Muscle of leg (tissue), 11 donors: ENCODE results near the gene POU4F3. TPM values are rescaled to one million over a fixed set of nuclear protein-coding genes. Genes with fewer than 3 reads are reported as not detected.

Experiments
- DNase-seq: peaks from one replicate; pipeline ENCODE4 v3.0.0; 2013
- H3K27ac ChIP-seq: one replicate; pipeline ENCODE4 v1.5.1; 2013; ENCODE audit warnings: mild to moderate bottlenecking, low read length, control low read depth
- H3K27me3 ChIP-seq: one replicate; pipeline ENCODE4 v1.6.1; 2013; ENCODE audit warnings: low read length; ENCODE audit not compliant: control insufficient read depth, insufficient read depth
- H3K36me3 ChIP-seq: one replicate; pipeline ENCODE4 v1.6.1; 2013; ENCODE audit warnings: low read length; ENCODE audit not compliant: control insufficient read depth, insufficient read depth
- H3K4me1 ChIP-seq: one replicate; pipeline ENCODE4 v1.6.1; 2013; ENCODE audit warnings: low read length; ENCODE audit not compliant: control insufficient read depth, insufficient read depth
- H3K4me3 ChIP-seq: one replicate; pipeline ENCODE4 v1.5.1; 2013; ENCODE audit warnings: low read length, control low read depth
- H3K9me3 ChIP-seq: replicated peaks from 2 replicates; pipeline ENCODE4 v1.6.1; 2013; ENCODE audit warnings: low read depth, low read length; ENCODE audit not compliant: control insufficient read depth
- WGBS: methylation state at CpG from one replicate; pipeline ENCODE4 v1.1.5; 2013; ENCODE audit warnings: missing lambda C conversion rate; ENCODE audit not compliant: insufficient coverage; 5-methylcytosine and 5-hydroxymethylcytosine counted together
- polyA plus RNA-seq, 8 donors: library from polyadenylated mRNA; unstranded; fragments of 120-200 nt; gene quantifications; one replicate each; pipeline versions ENCODE4 v1.2.1 to v1.2.3, GENCODE V29; 2013; ENCODE audit warnings: inconsistent platforms in 1 of 8, low replicate concordance in 1 of 8; ENCODE audit not compliant: insufficient read length in 8 of 8, insufficient read depth in 1 of 8
- total RNA-seq: library from RNA; stranded (reverse); fragments of 120-200 nt; gene quantifications from one replicate; pipeline ENCODE4 v1.2.4, GENCODE V29; 2013

POU4F3 gene
- total and polyA plus RNA-seq, 9 donors: 0.04 to 0.12 (median 0.08) TPM; not detected in 2

DNA sequence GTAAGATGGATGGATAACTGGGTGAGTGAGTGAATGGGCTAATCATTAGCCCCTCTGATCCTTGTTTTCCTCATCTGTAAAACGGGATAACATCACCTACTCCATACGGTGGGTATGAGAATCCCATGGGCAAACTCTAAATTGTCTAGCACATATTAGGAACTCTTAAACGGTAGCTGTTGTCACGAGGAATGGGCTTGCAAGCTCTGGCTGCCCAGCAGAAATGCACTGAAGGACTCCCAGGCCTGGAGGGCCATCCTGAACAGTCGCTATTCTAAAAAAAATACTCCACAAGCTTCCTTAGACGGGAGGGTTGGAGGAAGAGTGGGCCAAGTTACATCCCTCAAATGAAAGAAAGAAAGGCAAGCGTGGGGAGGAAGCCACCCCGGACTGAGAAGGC is 711 bp upstream of the POU4F3 start:
- H3K27me3 ChIP-seq: peaks cover 89% of the 10 kb centered on the region
- no peaks in the 10 kb centered on the region for H3K9me3 ChIP-seq
- no peak overlapping the region for H3K4me3 ChIP-seq
- peaks cover 5% of the 10 kb centered on the region for H3K4me1 ChIP-seq
- WGBS: no CpG with 5 or more reads among the region's 8 CpGs
- H3K27ac ChIP-seq: no peak overlapping the region
- no peaks in the 10 kb centered on the region for H3K36me3 ChIP-seq
- no peak for DNase-seq

GRCh38 chr5:146339715-146340259 is 1.1 kb downstream of the POU4F3 start:
- Histone ChIP-seq H3K4me1 (peaks cover 5% of the 10 kb centered on the region), H3K4me3 (no peak overlapping the region), H3K27me3 (peaks cover 92% of the 10 kb centered on the region), H3K27ac (no peak overlapping the region), H3K9me3 (no peaks in the 10 kb centered on the region), H3K36me3 (no peaks in the 10 kb centered on the region)
- WGBS: 2% methylated on average over 41 of the region's 44 CpGs
- DNase-seq: no peak

DNA sequence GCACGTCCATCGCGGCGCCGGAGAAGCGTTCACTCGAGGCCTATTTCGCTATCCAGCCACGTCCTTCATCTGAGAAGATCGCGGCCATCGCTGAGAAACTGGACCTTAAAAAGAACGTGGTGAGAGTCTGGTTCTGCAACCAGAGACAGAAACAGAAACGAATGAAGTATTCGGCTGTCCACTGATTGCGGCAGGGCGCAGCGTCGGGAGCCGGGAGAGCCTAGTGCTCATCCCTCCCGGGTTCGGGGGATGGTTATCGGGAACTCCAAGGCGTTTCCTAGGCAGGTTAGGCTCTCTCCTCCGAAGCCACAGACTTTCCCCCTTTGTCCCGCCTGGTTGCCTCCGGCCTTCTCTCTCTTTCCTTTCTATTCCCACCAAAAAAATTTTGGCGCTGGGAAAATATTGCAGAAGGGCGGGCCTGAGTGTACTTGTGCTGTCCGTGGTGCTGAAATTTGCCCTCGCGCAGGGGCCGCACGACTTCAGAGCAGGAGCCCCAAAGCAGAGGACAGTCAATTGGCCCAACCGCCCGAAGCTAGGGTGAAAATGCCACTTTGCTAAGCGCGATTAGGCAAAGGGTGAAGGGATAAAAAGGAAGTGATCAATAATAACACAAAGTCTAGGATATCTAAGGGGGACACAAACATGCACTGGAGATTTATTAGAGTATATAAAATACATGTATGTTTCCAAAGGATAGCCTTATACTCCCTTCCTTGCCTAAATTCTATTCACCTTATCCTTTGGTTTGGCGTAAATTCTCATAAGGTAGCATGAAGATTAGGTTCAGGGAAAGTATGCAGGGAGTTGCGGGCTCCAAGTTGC is 1.8 kb downstream of the POU4F3 start:
- 3% methylated on average over 31 of the region's 40 CpGs for WGBS
- H3K4me1 ChIP-seq: peaks cover 5% of the 10 kb centered on the region
- DNase-seq: peak; percentile 87
- no peak overlapping the region for H3K27ac ChIP-seq
- no peaks in the 10 kb centered on the region for H3K9me3 ChIP-seq
- no peak overlapping the region for H3K4me3 ChIP-seq
- H3K36me3 ChIP-seq: no peaks in the 10 kb centered on the region
- H3K27me3 ChIP-seq: peaks cover 96% of the 10 kb centered on the region

DNA sequence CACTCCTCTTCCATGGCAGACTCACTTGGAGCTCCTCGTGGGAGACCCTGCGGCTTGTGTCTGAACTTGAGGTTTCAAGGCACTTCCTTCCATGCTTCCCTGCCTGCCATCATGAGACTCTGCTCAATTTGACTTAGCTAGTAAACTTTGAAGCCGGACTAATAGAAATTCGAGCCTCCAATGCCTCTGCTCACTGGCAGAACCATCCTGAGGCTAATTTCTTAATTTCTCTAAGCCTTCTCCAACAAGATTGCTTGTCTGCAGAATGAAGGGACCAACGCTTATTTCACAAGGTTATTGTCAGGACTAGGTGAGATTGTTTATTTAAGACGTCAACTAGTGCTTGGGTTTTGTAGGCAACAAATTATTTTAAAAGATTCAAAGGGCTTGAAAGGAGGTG is 3.2 kb downstream of the POU4F3 start:
- Histone ChIP-seq H3K9me3 (no peaks in the 10 kb centered on the region), H3K27ac (no peak overlapping the region), H3K27me3 (peaks cover 100% of the 10 kb centered on the region), H3K4me1 (peaks cover 5% of the 10 kb centered on the region), H3K4me3 (no peak overlapping the region), H3K36me3 (no peaks in the 10 kb centered on the region)
- WGBS: 2% methylated on average over 6 of the region's 6 CpGs
- DNase-seq: no peak

DNA sequence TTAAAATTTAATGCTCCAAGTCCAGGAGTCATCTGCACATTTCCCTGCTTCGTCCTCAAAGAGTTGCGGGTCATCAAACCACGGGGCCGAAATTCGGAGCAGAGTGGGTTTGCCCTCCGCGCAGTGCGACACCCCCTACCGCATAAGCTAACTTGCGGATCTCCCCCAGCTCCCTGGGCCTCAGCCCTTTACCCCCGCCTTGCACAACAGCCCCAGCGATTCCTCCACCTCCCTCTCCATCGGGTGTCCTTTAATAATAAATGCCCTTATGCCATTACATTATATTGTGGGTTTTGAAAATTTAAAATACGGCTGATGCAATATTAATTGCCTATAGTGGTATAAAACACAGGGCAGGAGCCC is 3.9 kb downstream of the POU4F3 start:
- no peak overlapping the region for H3K27ac ChIP-seq
- no peak for DNase-seq
- H3K9me3 ChIP-seq: no peaks in the 10 kb centered on the region
- 2% methylated on average over 10 of the region's 14 CpGs for WGBS
- H3K27me3 ChIP-seq: peaks cover 96% of the 10 kb centered on the region
- no peaks in the 10 kb centered on the region for H3K36me3 ChIP-seq
- H3K4me1 ChIP-seq: peaks cover 5% of the 10 kb centered on the region
- no peak overlapping the region for H3K4me3 ChIP-seq

- H3K27me3 ChIP-seq: peaks cover 92% of the 10 kb centered on the region
- no peak for DNase-seq
These were observed 4.5 kb downstream of the POU4F3 start for GRCh38 chr5:146342882-146343865.

DNA sequence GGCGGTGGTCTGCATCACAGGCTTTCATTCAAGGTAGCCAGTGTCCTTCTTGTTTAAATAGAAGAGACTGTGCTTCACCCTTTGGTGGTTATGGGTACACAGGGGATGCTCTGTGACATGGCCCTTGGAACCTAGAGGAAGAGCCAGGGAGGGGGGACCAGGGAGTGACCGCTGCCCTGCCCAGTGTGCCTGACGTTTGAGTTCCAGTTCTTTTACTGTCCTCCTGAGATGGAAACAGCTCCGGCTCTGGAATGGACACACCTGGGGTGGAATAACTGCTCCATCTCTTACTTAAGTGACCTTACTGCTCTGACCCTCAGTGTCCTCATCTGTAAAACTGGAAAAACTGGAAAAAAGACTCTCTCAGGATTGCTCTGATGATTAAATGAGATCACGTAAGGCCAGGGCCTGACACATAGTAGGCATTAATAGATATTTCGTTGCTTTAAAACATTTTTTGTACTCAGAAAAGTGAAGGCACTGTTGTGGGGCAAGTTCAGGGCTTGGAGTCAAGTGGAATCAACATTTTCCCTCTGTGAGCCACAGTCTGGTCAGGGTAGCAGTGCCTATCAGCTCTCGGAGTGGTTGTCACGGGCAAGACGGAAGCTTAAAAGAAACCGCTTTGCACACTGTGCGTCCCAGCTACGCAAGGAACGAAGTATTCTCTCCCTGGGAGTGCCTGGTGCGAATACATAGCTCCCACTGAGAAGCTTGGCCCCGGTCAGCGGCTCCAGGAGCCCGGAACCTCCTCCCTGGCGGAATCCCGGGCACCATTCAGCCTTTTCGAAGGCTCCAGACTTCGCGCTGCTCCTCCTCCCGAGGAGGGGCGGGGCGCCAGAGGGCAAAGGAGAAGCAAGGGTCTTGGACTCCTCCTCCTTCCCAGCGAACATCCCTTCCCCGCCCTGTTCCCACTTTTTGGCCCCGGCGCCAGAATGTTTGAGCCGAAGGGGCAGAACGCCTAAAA is 5.8 kb downstream of the POU4F3 start:
- Histone ChIP-seq H3K4me3 (no peak overlapping the region), H3K9me3 (no peaks in the 10 kb centered on the region), H3K27ac (no peak overlapping the region), H3K27me3 (peaks cover 86% of the 10 kb centered on the region), H3K36me3 (no peaks in the 10 kb centered on the region), H3K4me1 (peaks cover 5% of the 10 kb centered on the region)
- 4% methylated on average over 20 of the region's 31 CpGs for WGBS
- DNase-seq: no peak

More at GRCh38 chr5:146342882-146343865, 4.5 kb downstream of the POU4F3 start:
- Histone ChIP-seq H3K36me3 (no peaks in the 10 kb centered on the region), H3K4me3 (no peak overlapping the region), H3K9me3 (no peaks in the 10 kb centered on the region), H3K4me1 (peaks cover 5% of the 10 kb centered on the region), H3K27ac (no peak overlapping the region)
- 3% methylated on average over 23 of the region's 46 CpGs for WGBS

DNA sequence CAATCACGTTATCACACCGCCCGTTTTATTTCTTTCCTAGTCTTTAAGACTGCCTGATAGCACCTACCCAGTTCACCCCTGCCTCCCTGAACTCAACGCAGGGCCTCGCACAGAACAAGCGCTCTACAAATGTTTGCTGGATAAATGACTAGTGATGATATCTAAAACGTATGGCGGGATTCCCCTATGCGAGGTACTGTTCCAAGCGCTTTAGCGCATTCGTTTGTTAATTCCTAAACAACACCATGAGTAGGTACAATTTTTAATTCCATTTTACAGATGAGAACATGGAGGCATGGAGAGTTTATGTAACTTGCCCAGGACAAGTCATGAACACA is 6.6 kb downstream of the POU4F3 start:
- Histone ChIP-seq H3K9me3 (no peaks in the 10 kb centered on the region), H3K27ac (no peak overlapping the region), H3K4me1 (peaks cover 2% of the 10 kb centered on the region), H3K36me3 (no peaks in the 10 kb centered on the region), H3K4me3 (no peak overlapping the region), H3K27me3 (peaks cover 78% of the 10 kb centered on the region)
- WGBS: 0% methylated on average over 3 of the region's 12 CpGs
- DNase-seq: no peak

GRCh38 chr5:146345578-146346366 is 7.1 kb downstream of the POU4F3 start:
- Histone ChIP-seq H3K4me3 (no peak overlapping the region), H3K4me1 (no peaks in the 10 kb centered on the region), H3K27ac (no peak overlapping the region), H3K9me3 (no peaks in the 10 kb centered on the region), H3K27me3 (peaks cover 72% of the 10 kb centered on the region), H3K36me3 (no peaks in the 10 kb centered on the region)
- WGBS: under 1% methylated on average over 72 of the region's 76 CpGs
- DNase-seq: no peak
